HL-60/S4 treated with phorbol 12-myristate 13-acetate at 8.2 ng/mL for 4 days and 3 days (cell line): ENCODE data around the gene APELA.
"Not testable (repeated sequence)": the region's sequence is repeated elsewhere in the genome, so short reads cannot be mapped to it uniquely, and the experiment has no call there.

Source experiments
- in situ Hi-C: fragments of 300-500 bp; cut with MboI; formaldehyde crosslinking; loops from 2 replicates; pipeline ENCODE4 v1.15.0; 2022; ENCODE audit warnings: low sequenced_read_pairs

APELA gene

GRCh38 chr4:164876700-164877324, at the start of gene APELA:
Gene APELA (plus strand): TSS chr4:164877178. CDS start chr4:164877332, 154 bp downstream.
- in situ Hi-C loops: no loop called here

- in situ Hi-C loops: no loop called here
Observed at GRCh38 chr4:164828955-164829354, 48.0 kb upstream of the APELA start.

DNA sequence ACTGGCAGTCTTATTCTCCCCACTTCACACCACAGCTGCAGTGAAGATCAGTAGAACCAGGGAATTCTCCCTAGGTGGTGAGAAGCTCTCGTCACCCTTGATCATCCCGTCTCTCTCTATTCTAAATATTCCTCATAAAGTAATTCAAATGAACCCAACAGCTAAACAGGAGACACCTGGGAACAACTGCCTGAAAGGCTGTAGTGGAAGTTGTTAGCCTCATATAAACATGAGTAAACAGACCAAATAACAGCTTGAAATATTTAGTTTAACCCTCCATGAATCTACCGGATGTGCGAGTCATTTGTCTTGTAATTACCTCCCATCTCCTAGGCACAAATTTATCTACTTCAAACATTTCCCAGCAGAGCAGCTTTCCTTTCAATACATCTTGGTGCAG, 30.4 kb upstream of the APELA start:
- in situ Hi-C loops: no loop called here

DNA sequence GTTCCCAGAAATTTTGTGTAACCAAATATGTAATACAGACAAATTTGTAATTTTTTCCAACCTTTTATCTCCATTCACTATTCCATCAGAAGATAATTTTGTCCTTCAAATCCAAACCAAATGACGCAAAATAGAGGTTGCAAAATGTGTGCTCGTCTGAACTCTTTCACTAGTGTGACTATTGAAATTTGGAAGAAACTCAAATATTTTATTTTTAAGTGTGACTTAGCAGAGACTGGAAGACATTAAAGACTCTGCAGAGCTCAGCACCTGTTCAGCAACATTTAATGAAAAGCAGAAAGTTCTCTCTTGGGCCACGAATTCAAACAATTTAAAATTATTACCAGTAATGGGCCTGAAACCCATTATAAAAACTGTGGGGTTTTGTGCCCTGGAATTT, 30.0 kb upstream of the APELA start:
- in situ Hi-C loops: no loop called here

- in situ Hi-C loops: no loop called here
Observed at GRCh38 chr4:164847967-164848649, 28.9 kb upstream of the APELA start.

- in situ Hi-C loops: no loop called here
Observed at GRCh38 chr4:164856396-164856795, 20.6 kb upstream of the APELA start.

GRCh38 chr4:164866817-164867490, 10.0 kb upstream of the APELA start:
- in situ Hi-C loops: no loop called here

GRCh38 chr4:164871673-164872072, 5.3 kb upstream of the APELA start:
- in situ Hi-C loops: no loop called here

DNA sequence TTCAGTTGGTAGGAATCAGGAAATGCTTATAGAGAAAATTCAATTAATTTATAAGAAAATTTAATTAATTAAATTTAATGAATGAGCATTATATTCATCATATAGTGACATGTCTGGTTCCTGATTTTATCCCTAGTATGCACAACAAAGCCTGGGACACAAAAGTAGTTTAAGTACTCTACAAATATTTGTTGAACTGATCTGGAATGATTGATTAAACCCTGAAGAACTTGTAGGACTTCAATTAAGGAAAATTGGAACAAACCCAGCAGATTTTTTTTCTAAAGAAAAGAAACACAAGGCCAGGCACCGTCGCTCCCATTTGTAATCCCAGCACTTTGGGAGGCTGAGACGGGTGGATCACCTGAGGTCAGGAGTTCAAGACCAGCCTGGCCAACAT, 4.5 kb upstream of the APELA start:
- in situ Hi-C loops: no loop called here

GRCh38 chr4:164874789-164875188, 2.2 kb upstream of the APELA start:
- in situ Hi-C loops: no loop called here

- in situ Hi-C loops: no loop called here
Observed at GRCh38 chr4:164880489-164881262, 3.7 kb downstream of the APELA start.

DNA sequence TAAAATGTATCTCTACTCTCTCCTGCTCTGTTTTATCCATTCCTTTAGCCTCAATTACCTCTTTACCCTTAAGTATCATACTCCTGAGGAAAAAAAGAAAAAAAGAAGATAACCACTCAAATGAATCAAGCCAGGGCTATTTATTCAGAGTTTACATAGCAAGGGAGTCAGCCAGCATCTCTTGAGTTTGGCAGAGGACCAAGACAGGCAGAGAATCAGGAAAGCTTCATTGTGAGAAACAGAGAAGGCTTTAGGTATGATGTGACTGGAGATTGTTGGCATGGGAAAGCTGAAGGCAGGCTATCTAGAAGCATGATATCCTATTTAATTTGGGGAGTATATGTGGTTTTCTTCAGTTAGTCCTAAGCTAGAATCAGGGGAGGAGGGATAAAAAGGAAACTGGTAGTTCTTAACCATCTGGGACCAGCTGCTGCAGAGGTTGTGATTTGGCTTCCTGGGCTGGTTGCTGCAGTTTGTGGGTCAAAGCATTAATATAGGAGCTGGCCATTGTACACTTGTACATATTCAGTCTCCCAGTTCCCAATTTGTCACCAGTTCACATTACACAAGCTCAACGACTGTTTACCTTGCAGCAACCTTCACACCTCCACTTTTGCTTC, 11.2 kb downstream of the APELA start:
- in situ Hi-C loops: no loop called here

DNA sequence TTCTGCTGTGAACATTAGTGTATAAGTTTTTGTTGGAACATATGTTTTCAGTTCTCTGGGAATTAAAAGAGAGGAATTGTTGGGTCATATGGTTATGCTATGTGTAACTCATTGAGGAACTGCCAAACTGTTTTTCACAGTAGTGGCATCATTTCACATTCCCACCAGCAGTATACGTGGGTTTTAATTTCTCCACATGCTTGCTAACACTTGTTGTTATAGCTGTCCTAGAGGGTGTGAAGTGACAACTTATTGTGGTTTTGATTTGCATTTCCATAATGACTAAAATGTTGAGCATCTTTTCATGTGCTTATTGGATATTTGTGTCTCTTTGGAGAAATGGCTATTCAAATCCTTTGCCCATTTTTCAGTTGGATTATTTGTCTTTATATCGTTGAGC, 13.7 kb downstream of the APELA start:
- in situ Hi-C loops: no loop called here

DNA sequence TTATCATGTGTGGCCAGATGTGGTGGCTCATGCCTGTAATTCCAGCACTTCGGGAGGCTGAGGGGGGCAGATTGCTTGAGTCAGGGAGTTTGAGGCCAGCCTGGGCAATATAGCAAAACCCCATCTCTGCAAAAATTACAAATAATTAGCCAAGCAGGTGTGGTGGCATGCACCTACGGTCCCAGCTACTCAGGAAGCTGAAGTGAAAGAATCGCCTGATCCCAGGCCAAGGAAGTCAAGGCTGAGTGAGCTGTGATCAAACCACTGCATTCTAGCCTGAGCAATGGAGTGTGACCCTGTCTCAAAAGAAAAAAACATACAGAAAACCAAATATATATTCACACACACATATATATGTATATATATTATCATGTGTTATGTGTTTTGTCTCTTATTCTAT, 15.0 kb downstream of the APELA start:
- in situ Hi-C loops: no loop called here

GRCh38 chr4:164894702-164895101, 17.7 kb downstream of the APELA start:
- in situ Hi-C loops: no loop called here

GRCh38 chr4:164902608-164903007, 25.6 kb downstream of the APELA start:
- in situ Hi-C loops: no loop called here

DNA sequence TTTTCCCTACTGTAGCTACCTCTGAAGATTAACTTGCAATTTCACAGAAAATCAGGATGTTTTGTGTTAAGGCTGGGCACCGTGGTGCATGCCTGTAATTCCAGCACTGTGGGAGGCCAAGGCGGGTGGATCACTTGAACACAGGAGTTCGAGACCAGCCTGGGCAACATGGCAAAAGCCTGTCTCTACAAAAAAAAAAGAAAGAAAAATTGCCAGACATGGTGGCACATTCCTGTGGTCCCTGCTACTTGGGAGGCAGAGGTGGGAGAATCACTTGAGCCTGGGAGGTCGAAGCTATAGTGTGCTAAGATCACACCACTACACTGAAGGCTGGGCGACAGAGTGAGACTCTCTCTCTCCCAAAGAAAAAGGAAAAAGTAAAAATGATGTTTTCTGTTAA, 27.4 kb downstream of the APELA start:
- in situ Hi-C loops: no loop called here

DNA sequence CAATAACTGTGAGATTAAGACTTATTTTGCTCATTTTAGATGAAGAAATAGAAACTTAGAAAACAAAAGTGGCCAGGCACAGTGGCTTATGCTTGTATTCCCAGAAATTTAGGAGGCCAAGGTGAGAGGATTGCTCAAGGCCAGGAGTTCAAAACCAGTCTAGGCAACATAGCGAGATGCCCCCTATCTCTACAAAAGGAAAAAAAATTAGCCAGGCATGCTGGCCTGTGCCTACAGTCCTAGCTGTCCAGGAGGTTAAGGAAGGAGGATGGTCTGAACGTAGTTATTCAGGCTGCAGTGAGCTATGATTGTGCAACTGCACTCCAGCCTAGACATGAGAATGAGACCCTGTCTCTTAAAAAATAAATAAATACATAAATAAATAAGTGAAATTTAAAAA, 28.0 kb downstream of the APELA start:
- in situ Hi-C loops: no loop called here

DNA sequence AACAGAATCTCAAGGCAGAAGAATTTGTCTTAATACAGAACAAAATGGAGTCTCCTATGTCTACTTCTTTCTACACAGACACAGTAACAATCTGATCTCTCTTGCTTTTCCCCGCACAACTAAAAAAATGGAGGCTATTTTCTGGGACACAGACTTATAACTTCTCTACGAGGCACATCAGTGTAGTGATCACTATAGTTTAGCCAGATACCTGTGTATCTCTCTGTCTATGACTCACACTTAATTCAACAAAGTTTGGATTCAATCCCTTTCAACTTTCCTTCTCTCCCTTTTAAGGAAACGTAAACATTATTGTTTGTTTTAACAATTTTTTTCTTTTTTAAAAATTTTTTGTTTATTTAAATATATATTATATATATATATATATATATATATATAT, 29.4 kb downstream of the APELA start:
- in situ Hi-C loops: no loop called here

GRCh38 chr4:164913506-164913905, 36.5 kb downstream of the APELA start:
- in situ Hi-C loops: not testable (repeated sequence)

DNA sequence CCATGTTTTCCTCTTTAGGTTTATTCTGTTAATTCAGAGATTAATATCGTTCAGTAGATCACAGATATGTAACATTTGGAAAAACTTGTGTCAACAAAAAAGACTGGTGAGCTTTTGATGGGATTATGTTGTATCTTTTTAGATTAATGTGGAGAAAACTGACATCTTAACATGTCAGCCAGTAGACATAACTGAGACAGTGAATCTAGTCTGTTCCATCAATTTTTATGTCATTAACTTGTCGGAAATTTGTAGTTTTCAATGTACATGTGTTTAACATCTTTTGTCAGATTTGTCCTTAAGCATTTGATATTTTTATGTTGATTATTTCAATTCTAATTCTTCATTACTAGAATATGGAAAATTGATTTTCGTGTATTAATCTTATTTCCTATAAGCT, 42.0 kb downstream of the APELA start:
- in situ Hi-C loops: no loop called here
